ENCODE data around the gene NEDD4L. TPM values are rescaled to one million over a fixed set of nuclear protein-coding genes. Genes with fewer than 3 reads are reported as not detected.

The NEDD4L gene
- total RNA-seq, 2 donors from 2014 or later = 149 to 212 TPM

DNA sequence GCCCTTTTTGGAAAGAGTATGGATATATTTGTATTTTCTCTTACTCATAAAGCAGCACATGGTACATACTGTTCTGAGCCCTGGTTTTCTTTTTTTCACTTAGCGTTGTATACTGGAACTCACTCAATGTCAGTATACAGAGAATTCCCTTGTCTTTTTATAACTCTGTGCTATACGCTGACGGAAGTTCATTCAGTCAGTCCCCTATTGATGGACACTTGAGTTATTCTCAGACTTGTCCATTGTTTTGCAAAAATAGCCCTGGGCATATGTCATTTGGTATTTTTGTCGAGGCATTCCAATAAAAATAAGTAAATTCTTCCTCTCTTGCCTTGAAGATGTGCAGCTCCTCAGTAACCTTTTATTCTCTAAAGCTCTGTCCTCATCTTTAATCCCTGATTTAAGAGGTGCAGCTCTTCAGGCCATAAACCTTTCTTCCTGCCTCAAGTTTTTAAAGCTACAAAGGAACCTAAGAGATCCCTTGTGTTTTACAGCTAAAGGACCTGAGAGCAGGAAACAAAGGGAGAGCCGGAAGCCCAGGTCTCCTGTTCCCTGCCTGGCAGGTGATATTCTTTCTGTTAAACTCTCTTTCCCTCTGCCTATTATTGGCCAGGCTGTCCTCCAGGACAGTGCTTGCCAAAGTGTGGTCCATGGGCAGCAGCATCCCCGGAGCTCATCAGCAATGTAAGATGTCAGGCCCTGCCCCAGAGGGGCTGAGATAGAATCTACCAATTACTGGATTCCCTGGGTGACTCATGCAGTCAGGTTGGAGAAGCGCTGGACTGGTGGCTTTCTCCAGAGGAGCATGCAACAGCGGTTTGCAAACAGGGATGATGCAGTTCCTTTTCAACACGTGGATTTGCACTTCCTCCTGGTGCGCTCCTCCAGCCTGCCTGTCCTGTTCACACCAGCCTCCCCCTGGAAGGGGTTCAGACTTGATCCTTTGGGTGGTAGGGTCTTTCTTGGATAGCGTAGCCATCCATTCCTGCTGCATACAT, 158.0 kb downstream of the NEDD4L start:
- H3K4me3 ChIP-seq = no peak overlapping the region
- no peaks in the 10 kb centered on the region for H3K27me3 ChIP-seq
- peak overlapping the region; percentile 28 for H3K27ac ChIP-seq
- H3K9ac ChIP-seq (ENCODE audit: low read depth in 2 of 2, low read length in 2 of 2) = peak overlapping the region in 1 of 2 donors; percentile 12
- H3K36me3 ChIP-seq = no peaks in the 10 kb centered on the region
- intact Hi-C loops (cut with DNase I) = no loop called here
- H3K9me3 ChIP-seq = no peaks in the 10 kb centered on the region
- DNase-seq = peak; percentile 67
- no peaks in the 10 kb centered on the region for H3K4me1 ChIP-seq
- TF ChIP-seq, protein P1, sequence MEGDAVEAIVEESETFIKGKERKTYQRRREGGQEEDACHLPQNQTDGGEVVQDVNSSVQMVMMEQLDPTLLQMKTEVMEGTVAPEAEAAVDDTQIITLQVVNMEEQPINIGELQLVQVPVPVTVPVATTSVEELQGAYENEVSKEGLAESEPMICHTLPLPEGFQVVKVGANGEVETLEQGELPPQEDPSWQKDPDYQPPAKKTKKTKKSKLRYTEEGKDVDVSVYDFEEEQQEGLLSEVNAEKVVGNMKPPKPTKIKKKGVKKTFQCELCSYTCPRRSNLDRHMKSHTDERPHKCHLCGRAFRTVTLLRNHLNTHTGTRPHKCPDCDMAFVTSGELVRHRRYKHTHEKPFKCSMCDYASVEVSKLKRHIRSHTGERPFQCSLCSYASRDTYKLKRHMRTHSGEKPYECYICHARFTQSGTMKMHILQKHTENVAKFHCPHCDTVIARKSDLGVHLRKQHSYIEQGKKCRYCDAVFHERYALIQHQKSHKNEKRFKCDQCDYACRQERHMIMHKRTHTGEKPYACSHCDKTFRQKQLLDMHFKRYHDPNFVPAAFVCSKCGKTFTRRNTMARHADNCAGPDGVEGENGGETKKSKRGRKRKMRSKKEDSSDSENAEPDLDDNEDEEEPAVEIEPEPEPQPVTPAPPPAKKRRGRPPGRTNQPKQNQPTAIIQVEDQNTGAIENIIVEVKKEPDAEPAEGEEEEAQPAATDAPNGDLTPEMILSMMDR (IDR thresholded peaks at IDR 0.05) = no peak

DNA sequence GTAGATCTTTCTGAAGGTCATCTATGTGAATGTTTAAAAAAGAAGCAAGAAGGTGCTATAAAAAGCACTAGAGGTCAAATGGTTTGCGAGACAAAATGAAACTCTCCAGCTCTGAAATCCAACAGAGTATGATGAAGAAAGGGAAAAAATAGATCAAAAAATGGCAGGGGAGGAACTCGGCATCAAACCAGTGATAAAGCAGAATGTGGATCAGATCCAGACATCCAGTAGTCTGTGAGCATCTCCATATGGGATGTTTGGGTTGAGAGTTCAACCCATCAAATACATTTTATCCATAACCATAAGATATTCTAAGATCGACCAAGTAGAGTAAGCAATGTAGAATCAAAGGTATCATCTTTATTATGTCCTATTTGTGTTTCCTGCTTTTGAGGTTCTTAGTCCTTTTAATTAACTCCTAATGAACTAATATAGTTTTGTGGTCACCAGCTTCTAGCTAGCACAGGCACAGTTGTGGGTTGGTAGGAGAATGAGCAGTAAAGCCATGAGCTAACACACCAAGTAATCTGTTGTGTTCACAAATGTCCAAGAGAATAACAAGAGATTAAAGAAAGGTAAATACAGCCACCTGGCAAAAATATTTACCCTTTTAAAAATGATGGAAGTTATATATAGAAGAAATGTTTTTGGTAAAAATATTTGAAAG, 160.9 kb downstream of the NEDD4L start:
- TF ChIP-seq, protein P1 (IDR thresholded peaks at IDR 0.05) = no peak
- Histone ChIP-seq H3K36me3 (no peaks in the 10 kb centered on the region), H3K4me1 (no peaks in the 10 kb centered on the region), H3K9ac (ENCODE audit: low read depth in 2 of 2, low read length in 2 of 2) (no peak overlapping the region), H3K4me3 (no peak overlapping the region), H3K9me3 (no peaks in the 10 kb centered on the region), H3K27me3 (no peaks in the 10 kb centered on the region), H3K27ac (no peak overlapping the region)
- intact Hi-C loops (cut with DNase I) = no loop called here
- peak; percentile 2 for DNase-seq

DNA sequence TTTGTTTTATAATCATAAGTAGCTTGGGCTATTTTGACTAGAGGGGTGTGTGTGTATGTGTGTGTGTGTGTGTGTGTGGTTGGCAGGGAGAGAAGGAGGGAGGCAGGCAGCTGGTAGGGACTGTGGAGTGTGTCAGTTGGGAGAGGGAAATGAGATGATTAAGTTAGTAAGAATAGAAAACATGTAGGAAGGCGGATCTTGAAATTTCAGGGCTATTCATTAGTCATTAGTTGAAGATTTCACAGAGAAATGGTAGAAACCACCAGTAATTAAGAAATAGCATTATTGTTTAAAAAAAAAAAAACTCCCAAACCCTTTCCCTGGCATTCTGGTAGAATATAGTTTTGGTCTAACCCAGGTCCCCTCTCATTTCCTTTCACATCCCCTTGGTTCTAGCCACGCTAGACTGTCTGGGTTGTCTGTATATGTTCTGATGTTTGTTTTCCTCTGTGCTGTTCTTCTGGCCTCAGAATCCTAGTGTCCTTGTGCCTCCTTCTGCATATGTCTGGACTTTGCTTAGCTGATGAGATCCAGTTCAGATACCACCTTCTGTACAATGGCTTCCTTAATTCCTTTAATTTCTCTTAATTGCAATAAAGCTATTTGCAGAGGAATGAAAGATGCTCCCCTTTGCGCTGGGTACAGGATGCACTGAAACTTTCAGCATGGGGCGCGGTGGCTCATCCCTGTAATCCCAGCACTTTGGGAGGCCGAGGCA, 161.6 kb downstream of the NEDD4L start:
- DNase-seq = peak; percentile 18
- intact Hi-C loops (cut with DNase I) = no loop called here
- Histone ChIP-seq H3K27me3 (no peaks in the 10 kb centered on the region), H3K9ac (ENCODE audit: low read depth in 2 of 2, low read length in 2 of 2) (no peak overlapping the region), H3K4me3 (no peak overlapping the region), H3K36me3 (no peaks in the 10 kb centered on the region), H3K9me3 (no peaks in the 10 kb centered on the region), H3K4me1 (no peaks in the 10 kb centered on the region), H3K27ac (peak overlapping the region; percentile 34)
- TF ChIP-seq, protein P1 (IDR thresholded peaks at IDR 0.05) = no peak

DNA sequence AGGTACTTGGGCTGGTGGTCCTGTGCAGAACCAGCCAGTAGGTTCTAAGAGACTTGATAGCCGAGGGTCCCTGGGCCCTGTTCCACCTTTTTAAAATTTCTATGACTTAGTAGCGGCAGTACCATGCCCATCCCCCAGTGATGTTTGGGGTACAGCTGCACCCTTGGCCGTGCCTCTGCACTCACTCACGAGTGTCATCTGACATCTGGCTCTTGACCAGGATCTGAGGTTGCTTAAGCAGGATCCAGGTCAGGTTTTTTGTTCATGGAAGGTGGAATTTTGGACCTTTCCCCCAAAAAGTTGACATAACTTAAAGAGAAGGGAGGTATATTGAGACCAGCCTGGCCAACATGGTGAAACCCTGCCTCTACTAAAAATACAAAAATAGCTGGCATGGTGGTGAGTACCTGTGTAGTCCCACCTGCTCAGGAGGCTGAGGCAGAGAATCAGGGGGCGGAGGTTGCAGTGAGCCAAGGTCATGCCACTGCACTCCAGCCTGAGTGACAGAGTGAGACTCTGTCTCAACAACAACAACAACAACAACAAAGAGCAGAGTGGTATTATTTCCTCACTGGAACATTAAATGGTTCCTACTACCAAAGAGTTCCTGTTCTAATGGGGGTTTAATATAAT, 163.6 kb downstream of the NEDD4L start:
- peak; percentile 15 for DNase-seq
- Histone ChIP-seq H3K27me3 (no peaks in the 10 kb centered on the region), H3K9me3 (no peaks in the 10 kb centered on the region), H3K9ac (ENCODE audit: low read depth in 2 of 2, low read length in 2 of 2) (no peak overlapping the region), H3K4me1 (no peaks in the 10 kb centered on the region), H3K36me3 (no peaks in the 10 kb centered on the region), H3K27ac (no peak overlapping the region), H3K4me3 (no peak overlapping the region)
- TF ChIP-seq, protein P1 (IDR thresholded peaks at IDR 0.05) = no peak
- intact Hi-C loops (cut with DNase I) = no loop called here

Measured in colonic mucosa (tissue), 4 donors.